PFSK-1 (cell line): ENCODE data around the gene TBC1D3B.

Experiments used
- FOXP2 ChIP-seq: optimal IDR thresholded peaks from 2 replicates; pipeline ENCODE3; 2011; ENCODE audit warnings: borderline replicate concordance, control low read depth, inconsistent platforms; ENCODE audit not compliant: insufficient read depth; ENCODE audit errors: extremely low read length, extremely low read depth
- POLR2AphosphoS5 ChIP-seq: IDR thresholded peaks from 2 replicates; pipeline ENCODE4 v1.6.1; 2012; ENCODE audit warnings: low read depth, mild to moderate bottlenecking, control low read depth, low read length, moderate library complexity
- REST ChIP-seq, 2 experiments: IDR thresholded peaks; 2 replicates each; pipeline versions ENCODE4 v1.6.1 to v1.8.0; 2011 to 2012; ENCODE audit warnings: low read depth in 2 of 2, low read length in 2 of 2, control low read depth in 1 of 2, inconsistent platforms in 1 of 2, mild to moderate bottlenecking in 1 of 2, moderate library complexity in 1 of 2; ENCODE audit not compliant: insufficient read depth in 1 of 2
- SIN3A ChIP-seq: IDR thresholded peaks from 2 replicates; pipeline ENCODE4 v1.6.1; 2012; ENCODE audit warnings: mild to moderate bottlenecking, low read length, moderate library complexity, borderline replicate concordance; ENCODE audit not compliant: insufficient read depth
- TAF1 ChIP-seq: IDR thresholded peaks from 2 replicates; pipeline ENCODE4 v1.6.1; 2012; ENCODE audit warnings: low read length, control low read depth, borderline replicate concordance; ENCODE audit not compliant: insufficient read depth

Gene TBC1D3B

GRCh38 chr17:36142806-36143205 is 33.6 kb downstream of the TBC1D3B start:
- no peak for TF ChIP-seq TAF1
- TF ChIP-seq FOXP2, result no peak
- no peak for TF ChIP-seq REST (IDR thresholded peaks at IDR 0.05; ENCODE audit: insufficient read depth in 1 of 2, low read depth in 2 of 2, low read length in 2 of 2)
- no peak for TF ChIP-seq POLR2AphosphoS5

- TF ChIP-seq TAF1, result no peak
- TF ChIP-seq REST (IDR thresholded peaks at IDR 0.05; ENCODE audit: insufficient read depth in 1 of 2, low read depth in 2 of 2, low read length in 2 of 2), result no peak
- TF ChIP-seq SIN3A, result no peak
- TF ChIP-seq POLR2AphosphoS5, result no peak
- no peak for TF ChIP-seq FOXP2
Observed at GRCh38 chr17:36142235-36142634, 34.2 kb downstream of the TBC1D3B start.

GRCh38 chr17:36136439-36136838 is 40.0 kb downstream of the TBC1D3B start:
- TF ChIP-seq SIN3A (no peak), TAF1 (no peak), REST (IDR thresholded peaks at IDR 0.05; ENCODE audit: insufficient read depth in 1 of 2, low read depth in 2 of 2, low read length in 2 of 2) (no peak), FOXP2 (no peak)

GRCh38 chr17:36136036-36136435 is 40.4 kb downstream of the TBC1D3B start:
- no peak for TF ChIP-seq REST (IDR thresholded peaks at IDR 0.05; ENCODE audit: insufficient read depth in 1 of 2, low read depth in 2 of 2, low read length in 2 of 2)
- TF ChIP-seq POLR2AphosphoS5, result no peak
- no peak for TF ChIP-seq FOXP2
- TF ChIP-seq TAF1, result no peak
- no peak for TF ChIP-seq SIN3A

GRCh38 chr17:36135465-36135864 is 41.0 kb downstream of the TBC1D3B start:
- TF ChIP-seq SIN3A, result no peak
- no peak for TF ChIP-seq FOXP2
- no peak for TF ChIP-seq POLR2AphosphoS5
- no peak for TF ChIP-seq TAF1
